IPS-20b (cell line): Measurements from ENCODE around the gene ARHGAP26.
A peak's percentile ranks its signal among the peaks of the same experiment; 100 is the strongest.

Experiments
- H3K27ac ChIP-seq: one replicate; pipeline ENCODE4 v1.5.1; 2013; ENCODE audit warnings: low read length
- H3K27me3 ChIP-seq: 2 replicates; pipeline ENCODE4 v1.6.1; 2013; ENCODE audit warnings: mild to moderate bottlenecking, low read length, inconsistent platforms; ENCODE audit not compliant: insufficient read depth
- H3K36me3 ChIP-seq: 2 replicates; pipeline ENCODE4 v1.6.1; 2013; ENCODE audit warnings: low read depth, mild to moderate bottlenecking, inconsistent platforms, low read length, moderate library complexity; ENCODE audit not compliant: insufficient read depth
- H3K4me1 ChIP-seq: 2 replicates; pipeline ENCODE4 v1.6.1; 2013; ENCODE audit warnings: mild to moderate bottlenecking, control low read depth, inconsistent platforms, low read length, moderate library complexity; ENCODE audit not compliant: insufficient read depth
- H3K4me3 ChIP-seq: 2 replicates; pipeline ENCODE4 v1.5.1; 2013; ENCODE audit warnings: mild to moderate bottlenecking, low read length, inconsistent platforms
- H3K9ac ChIP-seq: 2 replicates; pipeline ENCODE4 v1.6.1; 2013; ENCODE audit warnings: low read depth, mild to moderate bottlenecking, inconsistent platforms, low read length, moderate library complexity
- H3K9me3 ChIP-seq: 2 replicates; pipeline ENCODE4 v1.6.1; 2013; ENCODE audit warnings: mild to moderate bottlenecking, low read depth, low read length, inconsistent platforms; ENCODE audit not compliant: insufficient read depth

The ARHGAP26 gene

GRCh38 chr5:142737179-142737578 lies 33.0 kb upstream of the ARHGAP26 start:
- Histone ChIP-seq H3K9me3 (no peaks in the 10 kb centered on the region), H3K9ac (no peak overlapping the region), H3K27ac (no peak overlapping the region), H3K36me3 (no peaks in the 10 kb centered on the region), H3K27me3 (no peaks in the 10 kb centered on the region), H3K4me1 (no peaks in the 10 kb centered on the region), H3K4me3 (no peak overlapping the region)

GRCh38 chr5:142740474-142741242 lies 29.5 kb upstream of the ARHGAP26 start:
- no peaks in the 10 kb centered on the region for H3K36me3 ChIP-seq
- no peak overlapping the region for H3K4me3 ChIP-seq
- peaks cover 9% of the 10 kb centered on the region; the same call in 1 of the 2 replicates for H3K4me1 ChIP-seq
- no peaks in the 10 kb centered on the region for H3K27me3 ChIP-seq
- no peak overlapping the region for H3K27ac ChIP-seq
- H3K9ac ChIP-seq = no peak overlapping the region
- H3K9me3 ChIP-seq = no peaks in the 10 kb centered on the region

GRCh38 chr5:142743592-142744441 lies 26.4 kb upstream of the ARHGAP26 start:
- H3K9me3 ChIP-seq = no peaks in the 10 kb centered on the region
- peak overlapping the region; percentile 74 for H3K27ac ChIP-seq
- H3K36me3 ChIP-seq = no peaks in the 10 kb centered on the region
- no peak overlapping the region for H3K4me3 ChIP-seq
- no peaks in the 10 kb centered on the region for H3K27me3 ChIP-seq
- no peak overlapping the region for H3K9ac ChIP-seq
- peaks cover 9% of the 10 kb centered on the region; the same call in 1 of the 2 replicates for H3K4me1 ChIP-seq

GRCh38 chr5:142745268-142745667 lies 24.9 kb upstream of the ARHGAP26 start:
- Histone ChIP-seq H3K27me3 (no peaks in the 10 kb centered on the region), H3K9ac (no peak overlapping the region), H3K27ac (no peak overlapping the region), H3K36me3 (no peaks in the 10 kb centered on the region), H3K4me3 (no peak overlapping the region), H3K9me3 (no peaks in the 10 kb centered on the region), H3K4me1 (peaks cover 9% of the 10 kb centered on the region; the same call in 1 of the 2 replicates)

GRCh38 chr5:142746532-142747433 lies 23.4 kb upstream of the ARHGAP26 start:
- Histone ChIP-seq H3K36me3 (no peaks in the 10 kb centered on the region), H3K27me3 (no peaks in the 10 kb centered on the region), H3K4me3 (no peak overlapping the region), H3K9me3 (no peaks in the 10 kb centered on the region), H3K27ac (no peak overlapping the region), H3K9ac (no peak overlapping the region), H3K4me1 (peaks cover 9% of the 10 kb centered on the region; the same call in 1 of the 2 replicates)

- Histone ChIP-seq H3K4me1 (peaks cover 9% of the 10 kb centered on the region; the same call in 1 of the 2 replicates), H3K9me3 (no peaks in the 10 kb centered on the region), H3K9ac (no peak overlapping the region), H3K27me3 (no peaks in the 10 kb centered on the region), H3K36me3 (no peaks in the 10 kb centered on the region), H3K27ac (no peak overlapping the region), H3K4me3 (no peak overlapping the region)
These were observed 22.0 kb upstream of the ARHGAP26 start for GRCh38 chr5:142748132-142748531.

- no peak overlapping the region for H3K9ac ChIP-seq
- no peaks in the 10 kb centered on the region for H3K36me3 ChIP-seq
- no peaks in the 10 kb centered on the region for H3K9me3 ChIP-seq
- H3K27ac ChIP-seq = no peak overlapping the region
- H3K4me1 ChIP-seq = peaks cover 4% of the 10 kb centered on the region; the same call in 1 of the 2 replicates
- no peak overlapping the region for H3K4me3 ChIP-seq
- no peaks in the 10 kb centered on the region for H3K27me3 ChIP-seq
These were observed 21.5 kb upstream of the ARHGAP26 start for GRCh38 chr5:142748568-142749249.

GRCh38 chr5:142749321-142749720 lies 20.9 kb upstream of the ARHGAP26 start:
- Histone ChIP-seq H3K36me3 (no peaks in the 10 kb centered on the region), H3K9ac (no peak overlapping the region), H3K9me3 (no peaks in the 10 kb centered on the region), H3K4me1 (no peaks in the 10 kb centered on the region), H3K27ac (no peak overlapping the region), H3K4me3 (no peak overlapping the region), H3K27me3 (no peaks in the 10 kb centered on the region)

- Histone ChIP-seq H3K9ac (no peak overlapping the region), H3K4me3 (no peak overlapping the region), H3K27me3 (no peaks in the 10 kb centered on the region), H3K27ac (no peak overlapping the region), H3K9me3 (no peaks in the 10 kb centered on the region), H3K4me1 (no peaks in the 10 kb centered on the region), H3K36me3 (no peaks in the 10 kb centered on the region)
These were observed 17.0 kb upstream of the ARHGAP26 start for GRCh38 chr5:142753116-142753631.

- Histone ChIP-seq H3K36me3 (no peaks in the 10 kb centered on the region), H3K9me3 (no peaks in the 10 kb centered on the region), H3K4me3 (no peak overlapping the region), H3K4me1 (no peaks in the 10 kb centered on the region), H3K27ac (no peak overlapping the region), H3K27me3 (no peaks in the 10 kb centered on the region), H3K9ac (no peak overlapping the region)
These were observed 16.1 kb upstream of the ARHGAP26 start for GRCh38 chr5:142754031-142754430.

GRCh38 chr5:142756576-142756975 lies 13.6 kb upstream of the ARHGAP26 start:
- Histone ChIP-seq H3K27me3 (no peaks in the 10 kb centered on the region), H3K36me3 (no peaks in the 10 kb centered on the region), H3K9me3 (no peaks in the 10 kb centered on the region), H3K9ac (no peak overlapping the region), H3K27ac (no peak overlapping the region), H3K4me1 (no peaks in the 10 kb centered on the region), H3K4me3 (no peak overlapping the region)
